Activated CD4-positive, alpha-beta T cell treated with anti-CD3 and anti-CD28 coated beads, Interleukin-2, amount 50 U/mL, for 1 hour (primary cell): ENCODE data around the gene DPF1.

Experiments
- DNase-seq: peaks from one replicate; pipeline ENCODE4 v3.0.0-alpha.2; 2020

The DPF1 gene

DNA sequence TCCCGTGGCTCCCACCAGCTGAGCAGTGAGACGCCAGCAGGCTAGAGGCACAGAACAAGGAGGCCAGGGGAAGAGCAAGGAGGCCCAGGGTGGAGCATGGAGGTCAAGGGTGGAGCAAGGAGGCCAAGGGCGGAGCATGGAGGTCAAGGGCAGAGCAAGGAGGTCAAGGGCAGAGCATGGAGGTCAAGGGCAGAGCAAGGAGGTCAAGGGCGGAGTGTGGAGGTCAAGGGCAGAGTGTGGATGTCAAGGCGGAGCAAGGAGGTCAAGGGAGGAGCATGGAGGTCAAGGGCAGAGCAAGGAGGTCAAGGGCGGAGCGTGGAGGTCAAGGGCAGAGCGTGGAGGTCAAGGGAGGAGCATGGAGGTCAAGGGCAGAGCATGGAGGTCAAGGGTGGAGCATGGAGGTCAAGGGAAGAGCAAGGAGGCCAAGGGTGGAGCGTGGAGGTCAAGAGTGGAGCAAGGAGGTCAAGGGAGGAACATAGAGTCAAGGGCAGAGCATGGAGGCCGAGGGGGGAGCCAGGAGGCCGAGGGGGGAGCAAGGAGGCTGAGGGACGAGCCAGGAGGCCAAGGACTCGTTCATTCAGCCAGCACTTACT is 27.7 kb downstream of the DPF1 start:
- DNase-seq, result no peak

DNA sequence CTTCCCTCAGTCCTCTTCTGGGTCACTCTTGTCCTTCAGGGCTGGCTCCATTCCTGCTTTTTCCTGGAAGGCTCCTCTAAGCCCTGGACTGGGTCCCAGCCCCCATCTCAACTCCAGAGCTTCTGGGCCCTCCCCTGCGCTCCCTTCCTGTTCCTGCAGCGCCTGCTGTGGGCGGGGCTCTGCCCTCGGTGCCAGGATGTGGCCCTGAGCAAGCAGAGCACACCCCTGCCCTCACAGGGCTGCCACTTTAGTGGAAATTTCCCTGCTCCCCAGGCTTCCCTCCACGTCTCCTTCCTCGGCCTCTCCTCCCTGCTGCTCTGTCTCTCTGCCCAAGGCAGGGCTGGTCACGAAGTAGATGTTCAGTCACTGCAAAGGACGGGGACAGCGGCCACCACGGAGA is 28.8 kb downstream of the DPF1 start:
- DNase-seq, result no peak

DNA sequence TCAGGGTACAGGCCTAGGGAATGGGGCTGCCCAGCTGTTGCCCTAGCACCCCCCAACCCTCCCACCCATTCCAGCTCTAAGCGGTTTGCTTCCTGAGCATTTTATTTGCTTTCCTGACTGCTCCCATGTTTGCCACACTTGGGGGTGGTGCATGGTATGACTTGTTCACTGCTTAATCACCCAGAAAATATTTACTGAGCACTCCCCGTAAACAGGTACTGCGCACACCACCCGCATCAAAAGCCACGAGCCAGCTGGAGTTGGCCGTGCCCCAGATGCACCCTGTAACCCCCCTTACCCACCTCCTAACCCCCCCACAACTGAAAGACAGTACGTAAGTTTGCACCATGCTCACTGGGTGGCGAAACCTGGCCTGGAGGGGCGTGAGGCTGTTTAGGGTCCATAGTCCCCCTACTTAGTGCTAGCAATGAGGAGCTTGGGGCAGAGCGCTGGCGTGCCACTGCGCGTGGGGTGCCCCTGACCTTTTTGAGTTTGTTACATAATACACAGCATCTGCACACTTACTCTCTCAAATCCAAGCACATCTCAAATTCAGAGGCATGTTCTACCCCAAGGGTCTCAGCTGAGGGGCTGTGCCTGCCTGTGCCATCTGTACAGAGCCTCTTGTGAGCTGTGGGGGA is 29.8 kb downstream of the DPF1 start:
- no peak for DNase-seq

GRCh38 chr19:38193445-38193844 is 30.6 kb downstream of the DPF1 start:
- DNase-seq, result no peak

GRCh38 chr19:38191747-38192146 is 32.3 kb downstream of the DPF1 start:
- DNase-seq, result no peak

DNA sequence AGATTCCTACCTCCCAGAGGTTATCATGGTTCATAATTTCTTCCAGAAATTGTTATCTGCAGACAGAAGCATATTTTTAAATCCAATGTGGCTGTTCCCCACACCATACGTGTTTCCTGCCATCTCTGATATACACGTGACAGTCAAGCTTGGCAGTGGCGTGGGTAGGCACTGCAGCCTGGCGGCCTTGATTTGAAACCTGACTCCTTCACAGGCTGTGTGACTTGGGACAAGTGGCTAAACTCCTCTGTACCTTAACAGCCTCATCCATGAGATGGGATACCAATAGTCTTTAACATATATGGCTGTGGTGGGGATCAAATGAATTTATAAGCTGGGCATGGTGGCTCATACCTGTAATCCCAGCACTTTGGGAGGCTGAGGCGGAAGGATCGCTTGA is 33.2 kb downstream of the DPF1 start:
- no peak for DNase-seq

GRCh38 chr19:38190061-38190460 is 34.0 kb downstream of the DPF1 start:
- no peak for DNase-seq

GRCh38 chr19:38185562-38185961 is 38.5 kb downstream of the DPF1 start:
- no peak for DNase-seq

GRCh38 chr19:38184815-38185214 is 39.2 kb downstream of the DPF1 start:
- DNase-seq, result no peak

DNA sequence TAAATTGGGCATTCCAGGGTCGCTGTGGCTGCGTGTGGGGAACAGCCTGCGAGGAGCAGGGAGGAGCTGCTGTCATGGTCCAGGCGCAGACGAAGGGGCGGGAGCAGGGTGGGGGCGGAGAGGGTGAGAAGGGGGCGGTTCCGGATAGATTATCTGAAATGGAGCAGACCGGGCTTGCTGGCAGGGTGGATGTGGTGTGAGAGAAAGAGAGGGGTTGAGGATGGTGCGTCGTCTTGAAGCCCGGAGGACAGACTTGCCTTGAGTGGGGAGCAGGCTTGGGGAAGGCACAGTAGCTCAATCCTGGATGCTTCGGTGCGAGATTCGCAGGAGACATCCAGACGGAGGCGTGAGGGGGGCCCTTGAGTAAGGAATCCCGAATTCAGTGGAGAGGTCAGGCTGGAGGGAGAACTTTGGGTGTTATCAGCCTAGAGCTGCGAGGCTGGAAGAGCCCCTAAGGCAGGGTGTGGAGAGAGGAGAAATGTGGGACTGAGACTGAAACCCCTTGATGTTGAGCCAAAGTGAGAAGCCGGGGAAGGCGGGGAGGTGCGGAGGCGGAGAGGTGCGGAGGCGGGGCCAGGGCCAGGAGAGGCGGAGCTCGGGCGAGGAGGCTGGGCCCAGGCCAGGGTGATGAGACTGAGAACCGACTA is 40.6 kb downstream of the DPF1 start:
- DNase-seq, result no peak

DNA sequence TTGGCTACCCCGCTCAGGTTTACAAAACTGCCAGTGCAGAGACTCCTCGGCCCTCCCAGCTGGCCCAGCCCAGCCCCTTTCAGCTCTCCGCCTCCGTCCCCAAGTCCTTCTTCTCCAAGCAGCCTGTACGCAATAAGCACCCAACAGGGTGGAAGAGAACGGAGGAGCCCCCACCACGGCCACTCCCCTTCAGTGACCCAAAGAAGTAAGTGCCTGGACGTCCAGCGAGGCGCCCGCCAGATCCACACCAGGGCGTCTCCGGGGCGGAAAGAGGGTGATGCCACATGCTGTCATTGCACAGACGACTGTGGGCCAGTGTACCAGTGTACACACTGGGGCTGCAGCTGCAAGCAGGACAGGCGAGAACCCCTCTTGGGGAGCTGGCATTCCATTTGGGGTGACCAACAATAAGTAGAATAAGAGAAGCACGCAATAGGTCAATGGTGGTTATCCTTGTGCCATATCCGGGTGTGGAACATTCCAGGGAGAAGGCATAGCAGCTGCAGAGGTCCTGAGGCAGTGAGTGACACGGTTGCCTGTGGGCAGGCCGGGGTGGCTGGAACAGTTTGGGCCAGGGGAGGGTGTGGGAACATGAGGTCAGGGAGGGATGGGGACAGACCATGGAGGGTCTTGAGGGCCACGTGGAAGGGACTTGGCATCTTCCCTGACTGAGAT is 41.3 kb downstream of the DPF1 start:
- DNase-seq, result no peak

GRCh38 chr19:38180071-38180470 is 44.0 kb downstream of the DPF1 start:
- no peak for DNase-seq

DNA sequence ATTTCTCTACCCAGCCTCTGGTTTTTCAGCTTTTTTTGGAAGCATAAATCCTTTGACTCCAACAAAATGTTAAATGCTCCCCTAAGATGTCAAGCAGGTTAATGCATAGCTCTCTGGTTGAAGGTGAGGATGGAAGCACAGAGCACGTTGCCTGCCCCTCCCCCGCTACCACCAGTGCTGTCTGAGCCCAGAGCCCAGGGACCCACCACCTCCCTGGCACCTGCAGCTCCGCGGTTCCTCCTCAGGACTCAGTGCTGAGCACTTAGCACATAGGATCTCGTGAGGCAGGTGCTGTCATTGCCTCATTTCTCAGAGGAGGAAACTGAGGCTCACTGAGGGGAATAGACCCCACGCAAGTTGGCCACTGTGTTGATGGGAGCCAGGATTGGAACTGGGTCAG is 48.6 kb downstream of the DPF1 start:
- DNase-seq, result no peak

GRCh38 chr19:38173291-38174041 is 50.6 kb downstream of the DPF1 start:
- DNase-seq, result no peak

DNA sequence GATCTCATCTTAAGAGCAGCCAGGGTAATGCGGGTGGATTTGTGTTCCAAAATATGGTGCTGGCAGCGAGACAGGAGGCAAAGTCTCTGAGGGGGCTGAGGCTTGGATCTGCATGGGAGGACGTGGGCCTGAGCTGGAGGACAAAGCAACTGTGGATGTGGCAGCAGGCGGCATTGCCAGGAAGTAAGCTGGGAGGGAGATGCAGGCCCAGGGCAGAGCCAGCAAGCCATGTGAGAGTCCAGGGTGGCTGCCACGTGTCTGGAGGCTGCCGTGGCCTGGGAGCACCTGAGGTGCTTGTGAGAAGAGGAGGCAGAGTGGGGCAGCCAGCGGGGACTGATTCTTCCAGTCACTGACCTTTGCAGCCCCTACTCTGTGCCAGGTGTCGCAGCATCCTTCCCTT is 52.0 kb downstream of the DPF1 start:
- no peak for DNase-seq

DNA sequence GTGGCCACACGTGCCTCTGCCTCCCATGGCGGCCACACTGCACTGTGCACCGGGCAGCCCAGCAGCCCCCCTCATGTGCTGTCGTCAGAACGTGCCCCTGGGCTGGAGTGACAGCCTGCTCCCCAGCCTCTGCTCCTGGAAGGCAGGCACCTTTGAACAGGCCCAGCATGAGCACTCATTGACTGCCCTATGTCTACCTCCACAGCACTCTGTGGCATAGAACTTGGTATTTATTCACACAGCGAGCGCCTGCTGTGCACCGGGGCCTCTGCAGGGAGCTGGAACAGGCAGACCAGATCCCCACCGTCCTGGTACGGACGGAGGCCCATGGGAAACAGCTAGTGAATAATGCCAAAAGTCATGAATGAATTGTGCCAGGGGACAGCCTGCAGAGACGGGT is 53.7 kb downstream of the DPF1 start:
- no peak for DNase-seq

DNA sequence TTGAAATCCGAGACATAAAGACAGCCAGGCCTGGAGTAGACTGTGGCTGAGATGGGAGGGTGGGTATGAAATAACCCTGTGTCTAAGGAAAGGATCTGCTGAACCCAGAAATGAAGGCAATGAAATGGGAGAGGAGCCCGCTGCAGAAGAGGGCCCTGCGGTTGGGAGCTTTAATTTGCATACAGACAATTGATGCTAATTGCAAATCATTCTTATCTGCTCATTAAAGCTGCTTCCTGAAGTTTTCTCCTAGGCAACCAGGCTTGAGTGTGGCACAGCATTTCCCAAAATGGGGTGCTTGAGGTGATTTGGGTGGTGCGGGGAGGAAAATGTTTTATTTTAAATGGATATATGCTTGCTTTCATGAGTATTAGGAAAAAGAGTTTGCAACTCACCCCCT is 55.4 kb downstream of the DPF1 start:
- DNase-seq, result no peak

GRCh38 chr19:38165335-38165734 is 58.7 kb downstream of the DPF1 start:
- no peak for DNase-seq

- DNase-seq, result no peak
Observed at GRCh38 chr19:38164526-38164925, 59.5 kb downstream of the DPF1 start.

DNA sequence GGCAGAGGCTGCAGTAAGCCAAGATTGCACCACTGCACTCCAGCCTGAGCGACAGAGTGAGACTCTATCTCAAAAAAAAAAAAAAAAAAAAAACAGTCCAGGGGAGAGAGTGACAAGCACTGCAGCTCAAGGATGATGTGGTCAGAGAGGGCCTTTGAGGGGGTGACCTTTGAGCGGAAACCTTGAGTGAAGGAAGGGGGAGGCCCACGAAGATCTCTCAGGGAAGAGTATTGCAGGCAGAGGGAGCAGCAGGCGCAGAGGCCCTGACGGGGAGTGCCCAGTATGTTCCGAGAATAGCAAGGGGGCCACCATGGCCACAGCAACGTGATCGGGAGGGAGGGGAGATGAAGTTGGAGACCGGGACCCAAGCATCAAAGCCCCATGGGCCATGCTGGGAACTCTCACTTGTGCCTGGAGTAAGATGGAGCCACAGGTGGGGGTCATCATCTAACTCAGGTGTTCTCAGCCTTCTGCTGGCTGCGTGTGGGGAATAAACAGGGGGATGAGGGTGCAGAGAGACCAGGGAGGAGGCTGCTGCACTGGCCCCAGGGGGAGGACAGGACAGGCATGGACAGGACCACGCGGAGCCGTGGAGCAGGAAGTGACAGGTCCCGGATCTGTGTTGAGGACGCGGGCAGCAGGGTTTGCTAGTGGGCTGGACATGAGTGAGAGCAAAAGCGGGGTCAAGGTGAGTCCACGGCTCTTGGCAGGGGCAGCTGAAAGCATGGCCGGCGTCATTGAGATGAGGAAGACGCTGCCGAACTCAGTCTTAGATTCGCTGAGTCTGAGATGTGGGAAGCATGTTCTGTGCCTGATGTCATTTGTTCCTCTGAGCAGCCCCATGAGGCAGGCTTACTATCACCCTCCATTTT is 60.4 kb downstream of the DPF1 start:
- no peak for DNase-seq

GRCh38 chr19:38162632-38163031 is 61.4 kb downstream of the DPF1 start:
- DNase-seq, result no peak

DNA sequence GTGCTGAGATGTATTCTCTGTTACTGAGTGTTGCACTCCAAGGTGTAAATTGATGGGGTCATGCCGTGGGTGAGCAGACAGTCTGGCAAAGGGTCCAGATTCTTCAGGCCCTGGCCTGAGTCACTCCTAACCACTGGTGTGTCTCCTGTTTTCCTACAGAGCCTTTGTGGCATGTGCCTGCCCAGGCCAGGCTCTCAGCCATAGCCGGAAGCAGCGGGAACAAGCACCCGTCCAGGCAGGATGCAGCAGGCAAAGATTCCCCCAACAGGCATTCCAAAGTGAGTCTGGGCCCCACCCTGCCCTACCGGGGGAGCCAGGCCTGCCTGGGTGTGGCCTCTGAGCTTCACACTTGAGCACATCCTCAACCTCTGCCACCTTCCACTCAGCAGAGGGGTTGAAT is 61.9 kb downstream of the DPF1 start:
- DNase-seq, result no peak
